COLO668 (cell line): ENCODE measurements around the gene ZWILCH.
A peak's percentile ranks its signal among the peaks of the same experiment; 100 is the strongest.

Source experiments
- DNase-seq: peaks from one replicate; lab custom pipeline; 2025; ENCODE audit not compliant: unreplicated experiment; lab: John Stamatoyannopoulos, UW

ZWILCH gene

GRCh38 chr15:66535056-66535455, 29.9 kb downstream of the ZWILCH start:
- DNase-seq = no peak

- no peak for DNase-seq
These were observed 37.8 kb downstream of the ZWILCH start for GRCh38 chr15:66542896-66543295.

GRCh38 chr15:66545255-66545654, 40.1 kb downstream of the ZWILCH start:
- DNase-seq = no peak

- no peak for DNase-seq
These were observed 50.6 kb downstream of the ZWILCH start for GRCh38 chr15:66555685-66556084.

- DNase-seq = no peak
These were observed 53.1 kb downstream of the ZWILCH start for GRCh38 chr15:66558271-66558670.

- DNase-seq = no peak
These were observed 55.9 kb downstream of the ZWILCH start for GRCh38 chr15:66560856-66561525.

- DNase-seq = no peak
These were observed 58.0 kb downstream of the ZWILCH start for GRCh38 chr15:66563126-66563525.

GRCh38 chr15:66563566-66564110, 58.5 kb downstream of the ZWILCH start:
- no peak for DNase-seq

GRCh38 chr15:66564136-66565041, 59.3 kb downstream of the ZWILCH start:
- DNase-seq = no peak

- no peak for DNase-seq
These were observed 60.1 kb downstream of the ZWILCH start for GRCh38 chr15:66565141-66565641.

- DNase-seq = no peak
These were observed 60.6 kb downstream of the ZWILCH start, which contains the start of gene LCTL for GRCh38 chr15:66565741-66566144. Gene LCTL (minus strand): TSS chr15:66565998. CDS start chr15:66565365, 633 bp downstream.

- peak; percentile 64 for DNase-seq
These were observed 61.9 kb downstream of the ZWILCH start for GRCh38 chr15:66566963-66567531.

- DNase-seq = no peak
These were observed 62.8 kb downstream of the ZWILCH start for GRCh38 chr15:66567897-66568296.

- no peak for DNase-seq
These were observed 64.5 kb downstream of the ZWILCH start for GRCh38 chr15:66569461-66570137.

GRCh38 chr15:66570327-66570726, 65.2 kb downstream of the ZWILCH start:
- DNase-seq = no peak

GRCh38 chr15:66570842-66571478, 65.8 kb downstream of the ZWILCH start:
- DNase-seq = no peak

GRCh38 chr15:66572146-66572545, 67.0 kb downstream of the ZWILCH start:
- no peak for DNase-seq

GRCh38 chr15:66573348-66573718, 68.2 kb downstream of the ZWILCH start:
- no peak for DNase-seq

GRCh38 chr15:66573719-66574595, 68.8 kb downstream of the ZWILCH start:
- no peak for DNase-seq
